Glutamatergic neuron (in vitro differentiated cells): ENCODE measurements around the gene ORAI3. TPM values are rescaled to one million over a fixed set of nuclear protein-coding genes. Genes with fewer than 3 reads are reported as not detected.

Experiments used
- DNase-seq: peaks from one replicate; pipeline ENCODE4 v3.0.0; 2022
- H3K27ac Mint-ChIP-seq: one replicate; pipeline ENCODE4 v1.8.0; 2020; ENCODE audit warnings: mild to moderate bottlenecking, mixed read lengths, inconsistent platforms; ENCODE audit not compliant: unreplicated experiment
- H3K27me3 Mint-ChIP-seq: one replicate; pipeline ENCODE4 v1.8.0; 2020; ENCODE audit warnings: mild to moderate bottlenecking, moderate library complexity, mixed read lengths, inconsistent platforms; ENCODE audit not compliant: unreplicated experiment
- H3K36me3 Mint-ChIP-seq: one replicate; pipeline ENCODE4 v1.8.0; 2020; ENCODE audit warnings: mild to moderate bottlenecking, mixed read lengths, inconsistent platforms; ENCODE audit not compliant: unreplicated experiment
- H3K4me1 Mint-ChIP-seq: one replicate; pipeline ENCODE4 v1.8.0; 2020; ENCODE audit warnings: mild to moderate bottlenecking, low read depth, mixed read lengths, inconsistent platforms; ENCODE audit not compliant: unreplicated experiment
- H3K4me3 Mint-ChIP-seq: one replicate; pipeline ENCODE4 v1.8.0; 2020; ENCODE audit warnings: mild to moderate bottlenecking, mixed read lengths, inconsistent platforms; ENCODE audit not compliant: unreplicated experiment
- H3K9me3 Mint-ChIP-seq: one replicate; pipeline ENCODE4 v1.8.0; 2020; ENCODE audit warnings: mild to moderate bottlenecking, moderate library complexity, mixed read lengths, inconsistent platforms; ENCODE audit not compliant: unreplicated experiment
- CTCF ChIP-seq: fragments of 200-600 bp; sonication (generic); IDR thresholded peaks from one replicate; pipeline ENCODE4 v1.5.0; 2021; ENCODE audit not compliant: partially characterized antibody, unreplicated experiment
- total RNA-seq: library from RNA; stranded (reverse); fragmentation: NEBNext Ultra II Directional; extraction: Animal tissue kit (Norgen Biotek cat#: 25700); gene quantifications from one replicate; pipeline ENCODE4 v1.2.1, GENCODE V29; 2021; ENCODE audit not compliant: unreplicated experiment

Gene ORAI3
- total RNA-seq, 1 donor from 2014 or later, result 5.1 TPM

- H3K4me1 Mint-ChIP-seq, result peaks cover 10% of the 10 kb centered on the region
- H3K4me3 Mint-ChIP-seq, result peak overlapping the region; percentile 52
- DNase-seq, result no peak
- no peaks in the 10 kb centered on the region for H3K36me3 Mint-ChIP-seq
- H3K27me3 Mint-ChIP-seq, result peaks cover 16% of the 10 kb centered on the region
- no peak for TF ChIP-seq CTCF
- H3K27ac Mint-ChIP-seq, result no peak overlapping the region
- peaks cover 14% of the 10 kb centered on the region for H3K9me3 Mint-ChIP-seq
These were observed 21.7 kb upstream of the ORAI3 start for GRCh38 chr16:30926937-30927788.

DNA sequence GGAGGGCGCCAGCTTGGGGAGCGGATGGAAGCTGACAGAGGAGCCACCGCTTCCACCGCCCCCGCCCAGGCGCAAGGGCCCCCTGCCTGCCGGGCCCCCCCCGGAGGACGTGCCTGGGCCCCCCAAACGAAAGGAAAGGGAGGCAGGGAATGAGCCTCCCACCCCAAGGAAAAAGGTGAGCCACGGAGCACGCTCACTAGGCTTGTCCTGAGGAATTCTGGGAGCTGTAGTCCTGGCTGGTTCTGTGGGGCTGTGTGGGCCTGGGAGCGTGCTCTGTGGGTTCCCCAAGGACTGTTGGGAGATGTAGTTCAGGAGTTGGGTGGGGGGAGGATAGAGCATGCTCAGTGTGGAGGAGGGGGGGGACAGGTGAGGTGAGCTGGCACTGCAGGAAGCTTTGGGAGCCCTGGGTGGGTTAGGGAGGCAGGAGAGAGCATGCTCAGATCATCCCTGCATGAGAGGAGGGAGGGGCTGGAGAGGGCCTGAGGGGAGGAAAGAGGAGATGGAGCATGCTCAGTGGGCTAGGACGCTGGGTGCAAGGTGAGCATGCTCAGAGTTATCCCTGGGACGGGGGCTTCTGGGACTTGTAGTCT, 21.0 kb upstream of the ORAI3 start:
- Mint-ChIP-seq H3K4me3 (peak overlapping the region; percentile 38), H3K27me3 (peaks cover 13% of the 10 kb centered on the region), H3K36me3 (no peaks in the 10 kb centered on the region), H3K9me3 (peaks cover 11% of the 10 kb centered on the region), H3K4me1 (peaks cover 10% of the 10 kb centered on the region), H3K27ac (peak overlapping the region; percentile 28)
- DNase-seq, result peak; percentile 70
- TF ChIP-seq CTCF, result no peak

- H3K4me1 Mint-ChIP-seq, result peaks cover 10% of the 10 kb centered on the region
- no peaks in the 10 kb centered on the region for H3K36me3 Mint-ChIP-seq
- TF ChIP-seq CTCF, result no peak
- H3K27me3 Mint-ChIP-seq, result peaks cover 10% of the 10 kb centered on the region
- DNase-seq, result no peak
- H3K9me3 Mint-ChIP-seq, result peaks cover 9% of the 10 kb centered on the region
- H3K4me3 Mint-ChIP-seq, result no peak overlapping the region
- no peak overlapping the region for H3K27ac Mint-ChIP-seq
These were observed 20.5 kb upstream of the ORAI3 start for GRCh38 chr16:30928390-30928789.

- no peaks in the 10 kb centered on the region for H3K36me3 Mint-ChIP-seq
- peaks cover 10% of the 10 kb centered on the region for H3K27me3 Mint-ChIP-seq
- peaks cover 9% of the 10 kb centered on the region for H3K9me3 Mint-ChIP-seq
- no peak overlapping the region for H3K4me3 Mint-ChIP-seq
- H3K27ac Mint-ChIP-seq, result no peak overlapping the region
- H3K4me1 Mint-ChIP-seq, result peaks cover 10% of the 10 kb centered on the region
- TF ChIP-seq CTCF, result no peak
- DNase-seq, result no peak
These were observed 19.7 kb upstream of the ORAI3 start for GRCh38 chr16:30929167-30929566.

DNA sequence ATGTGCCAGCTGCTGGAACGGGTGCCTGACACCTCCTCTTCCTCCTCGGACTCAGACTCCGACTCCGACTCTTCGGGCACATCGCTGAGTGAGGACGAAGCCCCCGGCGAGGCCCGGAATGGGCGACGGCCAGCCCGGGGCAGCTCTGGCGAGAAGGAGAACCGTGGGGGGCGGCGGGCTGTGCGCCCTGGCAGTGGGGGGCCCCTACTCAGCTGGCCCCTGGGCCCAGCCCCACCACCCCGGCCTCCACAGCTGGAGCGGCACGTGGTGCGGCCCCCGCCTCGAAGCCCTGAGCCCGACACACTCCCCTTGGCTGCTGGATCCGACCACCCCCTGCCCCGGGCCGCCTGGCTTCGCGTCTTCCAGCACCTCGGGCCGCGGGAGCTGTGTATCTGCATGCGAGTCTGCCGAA, 18.7 kb upstream of the ORAI3 start:
- no peak for TF ChIP-seq CTCF
- H3K36me3 Mint-ChIP-seq, result peaks cover 6% of the 10 kb centered on the region
- DNase-seq, result no peak

More for the DNA sequence above, 18.7 kb upstream of the ORAI3 start:
- no peak overlapping the region for H3K27ac Mint-ChIP-seq
- peaks cover 5% of the 10 kb centered on the region for H3K27me3 Mint-ChIP-seq
- peaks cover 10% of the 10 kb centered on the region for H3K4me1 Mint-ChIP-seq
- peaks cover 5% of the 10 kb centered on the region for H3K9me3 Mint-ChIP-seq
- H3K4me3 Mint-ChIP-seq, result no peak overlapping the region
